Psoas muscle (tissue), 8 donors: ENCODE measurements around the gene TMEM175. TPM values are rescaled to one million over a fixed set of nuclear protein-coding genes. Genes with fewer than 3 reads are reported as not detected.

Experiments
- ATAC-seq, 4 donors: fragments of 200-7000 bp; cut with Tn5 transposase; one replicate each; pipeline ENCODE4 v1.9.1; 2020; ENCODE audit warnings: moderate library complexity in 3 of 4, mild to moderate bottlenecking in 2 of 4
- DNase-seq, 2 donors: peaks; one replicate each; pipeline ENCODE4 v3.0.0-alpha.2; 2020
- H3K27ac ChIP-seq: fragments of 200-600 bp; one replicate; pipeline ENCODE4 v1.8.0; 2022
- H3K27me3 ChIP-seq, 3 donors: fragments of 200-600 bp in 1 of 3; one replicate each; pipeline versions ENCODE4 v1.6.1 to v1.8.0; 2013 to 2022; ENCODE audit warnings: low read length in 2 of 3, mild to moderate bottlenecking in 2 of 3, moderate library complexity in 1 of 3; ENCODE audit not compliant: insufficient read depth in 3 of 3
- H3K36me3 ChIP-seq, 2 donors: fragments of 200-600 bp in 1 of 2; one replicate each; pipeline versions ENCODE4 v1.6.1 to v1.8.0; 2013 to 2022; ENCODE audit warnings: low read depth in 1 of 2, mild to moderate bottlenecking in 1 of 2, moderate library complexity in 1 of 2; ENCODE audit not compliant: insufficient read depth in 1 of 2
- H3K4me1 ChIP-seq: fragments of 200-600 bp; one replicate; pipeline ENCODE4 v1.8.0; 2022
- H3K4me3 ChIP-seq: fragments of 200-600 bp; one replicate; pipeline ENCODE4 v1.8.0; 2022; ENCODE audit warnings: mild to moderate bottlenecking
- H3K9me3 ChIP-seq: fragments of 200-600 bp; one replicate; pipeline ENCODE4 v1.8.0; 2022
- CTCF ChIP-seq: fragments of 200-600 bp; IDR thresholded peaks from one replicate; pipeline ENCODE4 v1.8.0; 2022; ENCODE audit warnings: antibody characterized with exemption
- WGBS, 3 donors: extraction: QIAGEN DNeasy Blood & Tissue Kit; methylation state at CpG; one replicate each; pipeline versions ENCODE4 v1.1.6 to v1.1.7; 2013; 5-methylcytosine and 5-hydroxymethylcytosine counted together
- intact Hi-C, 2 donors: fragments of 100-400 bp; cut with DNase I; formaldehyde crosslinking; loops; one replicate each; pipeline versions ENCODE4 v1.11.0 to v1.14.2; 2022
- polyA plus RNA-seq, 3 donors: library from polyadenylated mRNA; stranded (reverse); fragments of 200-250 nt; gene quantifications; one replicate each; pipeline ENCODE4 v1.2.3, GENCODE V29; 2013
- total RNA-seq, 4 donors: library from RNA; stranded (reverse); fragmentation: NEBNext Ultra II Directional in 2 of 4; extraction: Animal tissue kit (Norgen Biotek cat#: 25700) in 2 of 4; gene quantifications; one replicate each; pipeline versions ENCODE4 v1.2.1 to v1.2.4, GENCODE V29; 2021 to 2023
- donor health status: healthy with polysubstance abuse.
- donor health status: DM: no; HTN: no; CAD: no; lungs with moderate emphysema.
- donor health status: Bipolar disorder and iron deficiency.
- donor health status: healthy.
- donor health status: DM: yes; HTN: yes; CAD: no.
- donor health status: DM: no; HTN: no; CAD: no.
- donor health status: DM: no; HTN: no; CAD: no.
- donor health status: DM: yes; HTN: yes; CAD: no.

TMEM175 gene
- total and polyA plus RNA-seq, 7 donors: 8.7 to 23.9 (median 14.3) TPM

- no peak overlapping the region for H3K27ac ChIP-seq
- H3K36me3 ChIP-seq: peaks cover 2 to 47% of the 10 kb centered on the region in 2 donors
- no peak overlapping the region for H3K4me3 ChIP-seq
- H3K9me3 ChIP-seq: no peaks in the 10 kb centered on the region
- intact Hi-C loops: no loop called here
- H3K27me3 ChIP-seq: no peaks in the 10 kb centered on the region
- DNase-seq: peak in 1 of 2 donors; percentile 54
- WGBS, 3 donors: 86 to 90% (median 87%) methylated on average over 47 to 52 of the region's 52 CpGs
- H3K4me1 ChIP-seq: no peaks in the 10 kb centered on the region
- no peak for TF ChIP-seq CTCF
- no peak for ATAC-seq
These were observed 29.3 kb downstream of the TMEM175 start for GRCh38 chr4:961351-962230.

DNA sequence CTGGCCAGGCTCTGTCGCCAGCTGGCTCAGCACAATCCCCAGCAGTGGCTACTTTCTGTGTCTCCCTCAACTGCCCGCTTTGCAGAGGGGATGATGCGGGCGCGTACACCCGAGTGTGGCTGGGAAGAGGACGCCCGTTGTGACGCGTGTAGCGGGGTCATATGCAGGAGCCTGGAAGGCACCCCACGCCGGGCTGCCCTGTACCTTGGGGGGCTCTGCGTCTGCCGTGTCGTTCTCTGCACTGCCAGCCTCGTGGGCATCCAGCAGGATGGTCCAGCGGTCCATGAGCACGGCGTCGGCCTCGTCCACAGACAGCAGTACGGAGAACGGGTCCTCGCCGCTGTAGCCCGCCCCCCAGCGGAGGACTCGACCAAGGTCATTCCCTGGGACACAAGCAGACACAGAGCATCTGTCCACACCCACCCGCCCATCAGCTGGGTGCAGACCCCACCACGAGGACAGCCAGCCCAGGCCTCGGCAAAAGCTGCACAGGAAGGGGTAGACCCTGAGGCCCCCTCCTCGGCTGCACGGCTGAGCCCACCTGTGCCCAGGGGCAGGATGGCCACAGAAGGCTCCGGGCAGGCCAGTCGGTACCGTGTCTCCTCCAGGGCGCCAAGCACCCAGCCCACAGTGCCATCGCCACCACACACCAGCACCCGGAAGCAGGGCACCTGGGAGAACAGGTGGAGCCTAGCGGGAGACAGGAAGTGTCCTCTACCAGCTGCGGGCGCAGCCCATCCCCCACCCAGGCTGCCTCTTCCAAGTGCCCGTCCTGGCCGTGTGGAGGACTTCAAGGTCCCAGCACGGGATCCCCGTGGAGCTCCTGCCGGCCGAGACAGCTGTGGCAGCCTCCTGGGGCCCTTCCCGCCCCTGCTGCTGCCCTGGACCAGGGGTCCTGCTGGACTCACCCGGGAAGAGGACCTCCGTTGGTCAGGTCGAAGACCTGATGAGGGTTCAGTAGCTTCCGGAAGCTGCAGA, 30.3 kb downstream of the TMEM175 start:
- TF ChIP-seq CTCF: no peak
- Histone ChIP-seq H3K4me3 (no peak overlapping the region), H3K27ac (no peak overlapping the region), H3K36me3 (peaks cover 2 to 47% of the 10 kb centered on the region in 2 donors), H3K27me3 (no peaks in the 10 kb centered on the region), H3K9me3 (no peaks in the 10 kb centered on the region), H3K4me1 (no peaks in the 10 kb centered on the region)
- ATAC-seq: no peak
- peak in 1 of 2 donors; percentile 49 for DNase-seq
- WGBS, 3 donors: 88 to 92% (median 90%) methylated on average over 47 to 54 of the region's 54 CpGs
- intact Hi-C loops: no loop called here

DNA sequence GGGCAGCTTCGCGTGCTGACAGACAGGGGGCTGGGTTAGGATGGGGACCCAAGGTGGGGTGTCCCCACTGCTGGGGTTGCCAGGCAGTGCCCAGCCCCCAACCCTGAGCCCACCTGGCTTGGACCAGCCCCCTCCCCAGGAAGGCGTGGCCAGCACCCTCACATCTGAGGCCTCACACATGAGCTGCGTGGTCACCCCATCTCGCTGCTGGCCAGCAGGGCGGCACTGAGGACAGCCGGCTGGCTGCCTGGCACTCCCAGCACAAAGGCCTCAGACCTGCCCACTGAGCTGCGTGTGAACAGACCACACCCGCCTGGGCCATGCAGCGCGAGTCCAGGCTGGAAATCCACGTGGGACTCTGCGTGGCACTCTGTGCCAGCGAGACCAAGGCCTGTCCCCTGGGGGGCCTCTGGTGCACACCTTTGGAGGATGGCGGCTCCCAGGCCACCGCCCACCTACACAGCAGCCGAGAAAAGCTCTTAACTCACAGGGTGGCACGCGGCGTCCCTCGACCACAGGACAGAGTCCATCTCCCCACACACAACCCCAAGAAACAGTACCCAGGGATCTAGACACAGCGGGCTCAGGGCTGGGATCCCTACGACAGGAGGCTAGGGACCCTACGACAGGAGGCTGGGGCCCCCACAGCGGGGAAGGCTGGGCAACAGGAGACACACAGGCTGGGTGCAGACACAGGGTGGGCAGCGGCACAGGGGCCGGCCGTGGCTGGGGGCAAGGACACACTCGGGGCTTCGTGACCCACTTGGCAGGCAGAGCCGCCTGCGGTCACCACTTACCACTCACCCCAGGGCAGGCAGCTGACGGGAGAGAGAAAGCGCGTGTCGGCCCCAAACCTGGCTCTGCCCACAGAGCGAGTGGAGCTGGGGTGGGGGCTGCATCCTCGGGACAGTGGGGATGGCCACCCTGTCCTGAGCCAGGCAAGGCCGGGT, 31.3 kb downstream of the TMEM175 start:
- Histone ChIP-seq H3K9me3 (no peaks in the 10 kb centered on the region), H3K4me1 (no peaks in the 10 kb centered on the region), H3K4me3 (no peak overlapping the region), H3K36me3 (peaks cover 2 to 37% of the 10 kb centered on the region in 2 donors), H3K27ac (no peak overlapping the region), H3K27me3 (peaks cover 0 to 4% (median 0%) of the 10 kb centered on the region in 3 donors)
- intact Hi-C loops: no loop called here
- DNase-seq (no peak), ATAC-seq (no peak)
- no peak for TF ChIP-seq CTCF
- WGBS, 3 donors: 93 to 94% (median 94%) methylated on average over 37 to 39 of the region's 39 CpGs
